C4-2B (cell line): ENCODE data around the gene DLGAP1.

ENCODE experiments used
- H3K27ac ChIP-seq: fragments of 450-650 bp; 2 replicates; pipeline ENCODE4 v1.5.1; 2017
- CTCF ChIP-seq: fragments of 450-650 bp; conservative IDR thresholded peaks from 2 replicates; pipeline ENCODE4 v1.5.1; 2017; ENCODE audit warnings: mild to moderate bottlenecking
- ZFX ChIP-seq: fragments of 450-650 bp; IDR thresholded peaks from 2 replicates; pipeline ENCODE4 v1.6.1; 2017

DLGAP1 gene

DNA sequence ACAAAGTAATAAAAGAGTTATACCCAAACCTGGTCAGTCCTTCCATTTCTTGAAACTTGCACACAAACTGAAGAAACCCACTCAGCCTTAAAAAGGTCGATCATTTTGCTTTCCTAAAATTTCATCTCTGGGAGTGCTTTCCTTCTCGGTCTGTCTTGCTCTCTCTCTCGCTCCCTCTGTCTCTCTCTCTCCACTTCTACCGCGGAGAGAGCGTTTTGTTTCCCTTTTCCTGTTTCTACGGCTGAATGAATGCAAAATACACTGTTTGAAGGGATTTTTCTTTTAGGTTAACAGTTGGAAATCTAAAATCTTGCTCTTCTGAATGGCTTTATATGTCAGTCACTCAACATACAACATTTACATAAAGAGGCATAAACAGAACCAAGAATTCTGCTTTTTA lies 581.0 kb downstream of the DLGAP1 start:
- no peak overlapping the region for H3K27ac ChIP-seq
- no peak for TF ChIP-seq CTCF
- no peak for TF ChIP-seq ZFX

GRCh38 chr18:3873698-3874097 lies 581.4 kb downstream of the DLGAP1 start:
- H3K27ac ChIP-seq, result no peak overlapping the region
- TF ChIP-seq CTCF, result no peak
- TF ChIP-seq ZFX, result no peak

DNA sequence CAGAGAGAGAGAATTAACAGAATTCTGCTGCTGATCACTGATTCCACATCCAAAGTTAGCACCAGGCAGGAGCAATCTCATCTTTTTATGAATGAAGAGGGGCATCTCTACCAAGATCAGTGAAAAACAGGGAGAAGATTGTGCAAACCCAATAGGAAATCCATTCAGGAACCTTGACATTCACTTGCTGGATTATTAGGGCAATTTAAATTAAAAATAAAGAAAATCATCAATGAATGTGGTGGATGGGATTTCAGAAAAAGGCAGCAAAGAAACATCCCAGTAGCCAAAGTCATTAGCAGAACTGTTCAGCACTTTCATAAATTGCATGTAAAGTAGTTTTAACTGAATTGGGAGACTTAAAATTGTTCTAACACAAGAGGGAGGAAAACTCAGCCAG lies 581.9 kb downstream of the DLGAP1 start:
- TF ChIP-seq CTCF, result no peak
- TF ChIP-seq ZFX, result no peak
- no peak overlapping the region for H3K27ac ChIP-seq

DNA sequence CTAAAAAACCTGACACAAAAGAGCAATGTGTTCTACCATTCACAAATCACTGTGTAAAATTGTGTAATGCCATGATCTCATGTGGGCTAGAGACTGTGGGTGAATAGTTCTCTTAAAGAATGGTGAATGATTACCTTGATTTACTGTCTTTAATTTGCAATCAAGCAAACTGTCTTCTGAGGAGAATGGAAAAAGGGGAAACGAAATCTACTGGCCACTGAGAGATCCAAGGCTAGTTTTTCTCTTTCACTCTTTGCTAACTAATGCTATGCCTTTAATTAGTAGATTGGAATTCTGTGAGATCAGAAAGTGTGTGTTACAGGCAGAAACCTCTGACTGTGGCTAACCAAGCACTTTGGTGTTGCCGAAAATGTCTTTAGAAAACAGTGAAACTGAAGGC lies 582.5 kb downstream of the DLGAP1 start:
- TF ChIP-seq CTCF (no peak), ZFX (no peak)
- no peak overlapping the region for H3K27ac ChIP-seq

DNA sequence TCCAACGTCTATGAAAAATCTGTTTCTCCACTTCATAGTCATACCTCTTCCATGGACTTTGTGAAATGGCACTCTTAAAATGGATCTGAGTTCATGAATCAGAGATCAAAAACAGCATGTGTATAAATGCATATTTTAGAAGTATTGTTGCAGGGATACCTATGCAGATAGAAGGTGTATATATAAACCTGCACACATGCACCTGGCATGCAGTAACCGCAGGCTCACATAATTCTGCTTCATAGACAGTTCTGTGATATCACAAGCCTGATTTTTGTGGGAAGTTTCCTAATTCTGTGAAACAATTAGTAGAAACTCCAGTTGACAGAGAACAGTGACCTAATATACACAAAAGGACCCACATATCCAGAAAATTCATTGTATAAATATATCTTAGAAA lies 583.4 kb downstream of the DLGAP1 start:
- TF ChIP-seq ZFX (no peak), CTCF (no peak)
- H3K27ac ChIP-seq, result no peak overlapping the region

DNA sequence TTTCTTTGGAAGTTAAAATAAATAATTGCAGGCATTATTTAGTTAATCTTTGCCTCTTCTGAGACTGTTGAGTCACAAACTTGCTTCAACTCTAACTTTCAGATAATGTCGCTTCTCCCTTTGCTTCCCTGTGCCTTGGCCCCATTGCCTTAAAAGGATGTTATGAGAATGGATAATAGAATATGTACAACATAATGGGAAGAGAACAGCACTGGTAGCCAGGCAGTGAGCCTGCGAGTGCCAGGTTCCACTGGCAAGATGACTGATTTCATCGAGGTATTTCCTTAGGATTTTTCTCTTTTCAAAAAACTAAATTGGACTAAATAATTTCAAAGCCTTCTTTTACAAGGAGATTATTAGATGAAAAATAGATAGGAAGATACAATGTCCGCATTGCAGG lies 584.2 kb downstream of the DLGAP1 start:
- no peak overlapping the region for H3K27ac ChIP-seq
- TF ChIP-seq ZFX, result no peak
- TF ChIP-seq CTCF, result no peak

GRCh38 chr18:3869848-3870247 lies 585.3 kb downstream of the DLGAP1 start:
- TF ChIP-seq CTCF, result peak; percentile 70
- TF ChIP-seq ZFX, result no peak
- no peak overlapping the region for H3K27ac ChIP-seq
